ENCODE data around the gene FUT8.

FUT8 gene

DNA sequence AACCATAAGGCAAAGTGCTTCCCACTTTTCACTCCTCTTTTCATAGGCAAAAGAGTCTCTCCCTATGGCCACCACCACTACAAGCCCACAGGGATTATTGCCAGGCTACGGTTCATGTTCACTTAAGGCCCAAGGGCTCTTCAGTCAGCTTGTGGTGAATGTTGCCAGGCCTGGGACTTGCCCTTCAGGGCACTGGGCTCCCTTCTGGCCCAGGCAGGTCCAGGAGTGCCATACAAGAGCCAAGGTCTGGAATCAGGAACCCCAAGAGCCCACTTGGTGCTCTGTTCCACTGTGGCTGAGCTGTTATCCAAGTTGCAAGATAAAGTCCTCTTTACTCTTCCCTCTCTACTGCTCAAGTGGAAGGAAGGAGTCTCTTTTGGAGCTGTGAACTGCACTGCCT lies 307.6 kb downstream of the FUT8 start:
- DNase-seq, result no peak

DNA sequence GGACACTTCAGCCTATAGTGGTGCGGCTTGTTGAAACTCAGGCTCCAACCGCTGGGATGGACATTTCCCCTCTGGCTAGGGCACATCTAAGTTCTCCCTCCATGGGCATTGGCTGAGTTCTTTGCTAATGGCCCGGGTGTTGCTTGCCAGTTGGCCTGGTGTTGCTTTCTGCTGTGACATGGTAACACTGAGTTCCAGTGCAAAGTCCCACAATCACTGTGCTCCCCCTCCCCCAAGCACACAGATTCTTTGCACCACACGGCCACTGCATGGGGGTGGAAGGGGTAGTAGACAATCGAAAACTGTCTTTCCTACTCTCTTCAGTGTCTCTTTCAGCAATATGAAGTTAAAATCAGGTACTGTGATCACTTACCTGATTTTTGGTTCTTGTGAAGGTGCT lies 308.2 kb downstream of the FUT8 start:
- no peak for DNase-seq

DNA sequence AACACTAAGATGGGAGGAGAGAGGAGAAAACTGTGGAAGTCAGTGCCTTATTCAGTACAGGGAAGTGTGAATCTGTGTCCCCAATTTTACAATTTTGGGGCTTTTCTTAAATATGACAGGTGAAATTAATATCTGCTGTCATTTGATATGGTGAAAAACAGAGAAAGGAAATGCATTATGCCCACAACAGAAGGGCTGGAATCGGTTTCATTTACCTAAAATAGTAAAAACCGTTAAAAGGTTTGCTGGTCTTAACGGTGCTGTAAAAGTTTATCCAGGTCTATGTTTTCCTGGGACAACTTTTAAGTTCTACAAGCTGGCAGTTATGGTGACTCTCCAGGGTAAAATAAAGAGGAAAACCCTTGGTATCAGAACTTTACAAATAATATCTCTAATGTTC lies 310.8 kb downstream of the FUT8 start:
- no peak for DNase-seq

DNA sequence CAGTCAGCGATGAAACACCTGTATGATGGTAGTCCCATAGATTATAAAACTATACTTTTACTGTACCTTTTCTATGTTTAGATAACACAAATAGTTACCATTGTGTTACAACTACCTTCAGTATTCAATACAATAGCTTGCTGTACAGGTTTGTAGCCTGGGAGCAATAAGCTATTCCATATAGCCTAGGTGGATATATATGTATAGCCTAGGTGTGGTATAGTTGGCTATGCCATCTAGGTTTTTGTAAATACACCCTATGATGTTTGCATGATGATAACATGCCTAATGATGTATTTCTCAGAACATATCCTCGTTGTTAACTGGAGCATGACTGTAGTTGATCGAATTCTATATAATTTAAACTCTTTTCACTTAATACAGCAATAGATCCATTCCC lies 316.1 kb downstream of the FUT8 start:
- no peak for DNase-seq

DNA sequence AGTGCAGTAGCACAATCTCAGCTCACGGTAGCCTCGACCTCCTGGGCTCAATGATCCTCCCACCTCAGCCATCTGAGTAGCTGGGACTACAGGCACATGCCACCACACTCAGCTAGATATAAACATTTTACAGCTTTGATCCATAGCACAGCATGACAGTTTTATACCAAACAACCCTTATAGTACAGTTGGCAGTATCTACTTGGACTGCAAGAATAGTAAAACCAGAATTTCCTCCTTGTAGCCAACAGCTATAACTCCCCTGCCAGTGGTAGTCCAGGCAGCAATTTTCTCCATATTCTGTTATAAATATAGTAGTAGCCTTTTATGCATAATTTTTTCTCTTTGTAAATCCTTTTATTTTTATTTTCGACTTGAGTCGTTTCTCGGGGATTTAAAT lies 317.0 kb downstream of the FUT8 start:
- no peak for DNase-seq

DNA sequence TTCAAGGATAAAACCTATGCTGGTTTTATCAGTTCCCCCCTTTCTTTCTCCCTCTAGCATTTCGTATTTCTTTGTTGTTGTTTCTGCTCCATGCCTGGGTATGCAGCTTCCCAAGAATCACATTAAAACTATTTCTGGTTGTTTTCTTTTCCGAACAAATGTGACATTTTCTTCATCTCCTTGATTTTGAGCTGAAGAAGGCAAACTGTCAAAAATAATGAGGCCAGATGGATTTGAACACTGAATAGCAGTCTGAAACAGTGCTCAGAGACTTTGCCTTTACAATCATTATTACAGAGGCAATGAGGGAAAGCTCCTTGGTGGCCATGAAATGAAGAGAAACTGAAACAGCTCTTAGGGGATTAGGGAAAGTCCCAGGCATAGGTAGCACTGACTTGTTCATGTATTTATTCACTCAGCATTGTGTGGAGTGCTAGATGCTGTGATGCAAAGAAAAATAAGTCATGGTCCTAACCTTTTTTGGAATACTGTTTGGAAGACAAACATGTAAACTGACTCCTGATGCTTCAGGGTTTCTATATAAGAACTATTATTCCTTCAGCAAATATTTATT lies 319.5 kb downstream of the FUT8 start:
- no peak for DNase-seq

DNA sequence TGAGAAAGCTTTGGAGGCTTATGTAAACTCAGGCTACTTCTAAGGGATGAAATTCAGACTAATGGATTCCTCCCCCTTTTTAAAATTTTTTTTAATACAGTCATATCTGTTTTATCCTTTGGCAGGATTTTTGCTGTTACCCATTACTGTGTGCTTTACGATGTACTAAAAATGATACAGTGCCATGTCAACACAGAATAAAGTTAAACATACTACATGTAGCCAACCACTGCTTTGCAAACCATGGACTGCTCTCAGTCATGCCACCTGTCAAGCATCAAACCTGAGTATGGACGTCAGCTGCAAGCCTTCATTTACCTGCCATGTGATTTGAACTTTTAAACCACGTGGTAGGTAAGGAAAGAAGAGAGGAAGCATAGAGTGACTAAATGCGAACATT lies 325.8 kb downstream of the FUT8 start:
- DNase-seq, result no peak

DNA sequence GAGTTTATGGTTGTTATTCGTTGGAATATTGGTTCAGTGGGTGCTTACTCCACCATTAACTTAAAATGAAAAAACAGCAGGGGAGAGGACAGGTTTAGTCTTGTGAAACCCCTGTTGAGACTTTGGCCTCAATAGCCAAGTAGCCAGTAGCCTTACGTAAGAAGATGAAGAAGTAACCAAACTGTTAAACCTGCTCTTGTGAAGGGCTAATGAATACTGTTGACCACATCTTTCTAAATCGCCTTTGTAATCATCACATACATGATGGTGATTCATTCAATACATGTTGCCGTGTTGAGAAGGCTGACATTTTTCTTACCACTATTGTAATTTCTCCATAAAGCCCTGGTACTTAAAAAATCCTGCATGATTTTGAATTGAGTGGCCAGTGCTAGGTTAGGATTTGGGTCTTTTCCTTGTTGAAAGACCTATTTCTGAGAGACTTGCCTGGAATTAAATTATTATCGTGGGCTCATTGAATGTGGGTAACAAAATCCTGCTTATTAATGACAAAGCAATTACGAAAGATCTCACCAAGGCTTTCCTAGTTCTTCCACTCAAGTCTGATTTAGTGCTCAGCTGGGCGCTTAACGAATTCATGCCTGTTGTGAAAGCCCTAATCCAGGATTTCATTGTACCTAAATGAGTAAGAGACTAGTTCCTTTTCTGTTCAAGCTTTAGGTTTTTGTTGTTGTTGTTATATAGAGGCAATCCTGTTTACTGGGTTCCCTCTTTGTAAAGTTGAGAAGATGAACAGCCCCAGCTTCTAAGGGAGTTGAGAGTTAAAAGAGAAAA lies 333.1 kb downstream of the FUT8 start:
- DNase-seq, result no peak

DNA sequence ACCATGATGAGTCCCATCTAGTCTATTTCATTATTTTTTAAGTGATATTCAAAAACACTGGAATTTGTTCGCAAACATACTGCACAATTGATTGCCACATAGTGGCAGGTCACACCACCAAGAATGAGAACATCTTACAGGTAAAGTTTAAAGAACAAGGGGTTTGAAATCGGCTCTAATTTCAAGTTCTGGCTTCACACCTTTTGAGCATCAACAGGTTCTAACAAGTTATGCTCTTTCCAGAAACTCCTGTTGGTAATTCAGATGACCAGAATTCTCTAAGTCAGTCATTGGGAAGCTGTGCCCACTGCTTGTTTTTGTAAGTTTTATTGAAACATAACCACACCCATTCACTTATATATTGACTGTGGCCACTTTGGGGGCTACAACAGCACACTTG lies 336.3 kb downstream of the FUT8 start:
- DNase-seq, result no peak

DNA sequence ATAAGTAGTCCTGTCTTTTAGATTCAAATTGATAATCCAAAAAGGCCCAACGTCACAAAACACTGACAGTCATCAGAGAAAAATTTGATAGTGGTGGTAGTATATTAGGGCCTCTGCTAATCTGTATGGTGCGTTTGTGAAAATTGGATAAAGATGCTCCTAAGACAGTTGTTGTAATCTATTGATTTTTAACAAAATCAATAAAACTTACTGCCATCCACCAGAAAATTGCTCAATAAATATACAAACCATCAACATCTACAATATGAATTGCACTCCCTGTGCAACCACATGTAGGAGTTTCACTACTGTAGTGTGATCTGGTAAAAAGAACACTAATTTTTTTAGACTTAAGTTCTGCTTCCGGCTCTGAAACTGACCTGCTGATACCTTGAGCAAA lies 336.8 kb downstream of the FUT8 start:
- no peak for DNase-seq

DNA sequence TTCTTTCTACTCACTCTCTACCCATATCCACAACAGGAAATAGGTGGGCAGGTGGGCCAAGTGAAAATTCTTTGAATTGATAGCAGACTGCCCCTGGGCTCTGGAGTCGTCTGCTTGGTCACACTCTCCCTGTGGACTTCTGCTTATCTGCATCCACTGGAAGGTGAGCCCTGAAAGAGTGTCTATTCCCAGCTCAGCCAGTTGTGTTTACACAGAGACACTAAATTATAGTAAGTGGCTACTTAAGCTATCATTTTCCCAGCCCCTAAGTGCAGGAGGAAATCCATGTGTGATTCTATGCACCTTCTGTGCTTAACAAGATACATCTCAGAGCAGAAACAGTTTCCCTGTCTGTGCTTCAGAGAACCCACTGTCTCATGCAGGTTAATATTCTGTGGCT lies 338.4 kb downstream of the FUT8 start:
- no peak for DNase-seq

DNA sequence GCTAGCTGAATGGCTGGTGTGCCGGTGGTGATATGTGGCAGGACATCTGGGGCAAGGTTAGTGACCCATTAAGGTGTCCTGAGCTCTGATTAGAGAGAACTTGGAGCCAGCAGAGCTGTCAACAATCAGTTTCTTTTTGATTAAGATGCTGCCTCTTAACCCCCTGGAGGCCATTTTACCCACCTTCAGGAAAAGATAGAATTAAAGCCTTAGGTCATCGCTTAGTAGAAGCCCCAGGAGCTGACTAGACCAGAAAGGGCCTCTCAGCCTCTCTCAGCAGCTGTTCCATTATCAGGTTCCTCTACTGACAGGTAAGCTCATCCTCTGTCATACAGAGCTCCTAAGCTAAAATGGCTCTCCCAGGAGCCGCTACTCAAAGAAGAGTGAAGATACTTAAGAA lies 339.0 kb downstream of the FUT8 start:
- DNase-seq, result no peak

DNA sequence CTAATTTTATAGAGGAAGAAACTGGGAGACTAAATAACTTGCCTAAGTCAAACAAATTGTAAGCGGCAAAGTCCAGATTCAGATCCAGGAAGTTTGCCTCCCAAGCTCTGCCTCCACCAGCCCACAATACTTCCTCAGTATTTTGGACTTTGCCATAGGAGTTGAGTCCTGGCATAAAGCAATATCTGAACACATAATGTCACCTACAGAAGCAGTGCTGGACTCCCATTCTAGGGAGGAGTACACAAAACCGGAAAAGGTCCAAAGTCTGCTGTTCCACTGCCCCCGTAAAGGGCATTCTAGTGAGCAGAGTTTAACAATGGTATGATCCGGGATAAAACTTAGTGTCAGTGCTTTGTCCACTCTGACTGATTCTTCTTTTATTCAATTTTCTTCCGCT lies 340.5 kb downstream of the FUT8 start:
- DNase-seq, result no peak

DNA sequence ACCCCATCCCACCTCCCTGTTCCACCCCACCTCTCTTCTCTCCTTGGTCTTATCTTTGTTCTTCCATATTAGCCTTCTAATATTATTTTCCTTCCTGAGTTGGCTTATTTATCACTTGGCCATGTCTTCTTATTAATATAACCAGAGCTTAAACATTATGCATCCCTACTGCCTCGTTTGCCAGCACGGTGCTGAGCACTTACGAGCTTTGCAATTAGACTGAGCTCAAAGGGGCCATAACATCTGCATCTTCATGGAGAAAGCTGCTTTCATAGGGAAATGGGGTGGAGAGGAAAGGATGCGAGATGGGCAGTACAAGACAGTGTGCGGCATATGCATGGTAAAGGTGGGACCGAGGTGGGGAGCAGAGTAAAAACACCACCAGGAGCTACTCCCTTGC lies 342.8 kb downstream of the FUT8 start:
- DNase-seq, result no peak

DNA sequence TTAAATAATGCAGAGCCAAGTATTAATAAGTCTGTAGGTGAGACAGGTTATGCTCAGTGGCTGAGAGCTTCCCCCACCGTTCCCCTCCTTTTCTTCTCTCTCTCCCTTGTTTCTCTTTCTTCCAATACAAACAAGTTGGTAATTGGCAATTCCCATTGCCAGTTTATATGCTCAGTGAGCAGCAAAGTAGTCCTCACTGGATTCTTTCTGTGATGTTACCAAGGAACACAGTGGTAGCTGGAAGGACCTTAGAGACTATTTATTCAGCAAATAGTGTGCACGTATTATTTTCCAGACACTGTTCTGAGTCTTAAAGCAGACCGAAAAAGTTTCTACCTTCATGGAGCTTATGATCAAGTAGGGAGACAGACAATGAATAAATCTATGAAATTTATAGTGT lies 344.4 kb downstream of the FUT8 start:
- DNase-seq, result no peak

DNA sequence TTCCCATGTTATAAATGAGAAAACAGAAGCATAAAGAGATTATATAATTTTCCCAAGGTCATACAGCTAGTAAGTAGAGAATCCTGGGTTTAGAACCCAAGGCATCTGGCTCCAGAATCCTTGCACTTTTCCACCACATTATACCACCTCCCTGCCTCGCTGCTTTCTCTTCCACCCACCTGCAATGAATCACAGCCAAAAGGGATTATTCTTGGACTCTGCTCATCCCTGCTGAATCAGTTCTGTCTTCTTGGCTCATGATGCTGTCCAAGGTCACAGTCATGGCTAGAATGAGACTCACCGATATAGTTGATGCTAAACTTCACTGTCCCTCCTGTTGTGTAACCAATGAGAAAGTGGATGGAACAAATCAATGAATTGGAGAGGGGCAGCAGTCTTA lies 356.6 kb downstream of the FUT8 start:
- no peak for DNase-seq

DNA sequence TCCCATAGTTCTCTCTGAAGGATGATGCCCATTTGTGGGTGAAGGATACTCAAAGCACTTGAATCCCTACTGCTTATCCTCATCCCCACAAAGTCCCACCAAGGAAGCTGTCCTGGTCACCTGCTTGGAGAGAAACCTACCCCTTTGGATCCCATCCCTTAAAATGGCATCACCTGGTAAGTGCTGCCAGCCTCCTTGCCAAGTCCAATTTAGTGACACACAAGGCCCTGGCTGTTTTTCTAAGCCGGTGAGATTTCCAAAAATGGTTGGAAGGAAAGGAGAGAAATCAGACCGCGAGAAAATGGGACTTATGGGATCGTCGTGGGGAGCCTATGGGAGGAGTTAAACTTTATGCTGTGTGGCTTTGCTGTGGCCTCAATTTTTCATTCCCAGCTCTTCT lies 358.2 kb downstream of the FUT8 start:
- no peak for DNase-seq

DNA sequence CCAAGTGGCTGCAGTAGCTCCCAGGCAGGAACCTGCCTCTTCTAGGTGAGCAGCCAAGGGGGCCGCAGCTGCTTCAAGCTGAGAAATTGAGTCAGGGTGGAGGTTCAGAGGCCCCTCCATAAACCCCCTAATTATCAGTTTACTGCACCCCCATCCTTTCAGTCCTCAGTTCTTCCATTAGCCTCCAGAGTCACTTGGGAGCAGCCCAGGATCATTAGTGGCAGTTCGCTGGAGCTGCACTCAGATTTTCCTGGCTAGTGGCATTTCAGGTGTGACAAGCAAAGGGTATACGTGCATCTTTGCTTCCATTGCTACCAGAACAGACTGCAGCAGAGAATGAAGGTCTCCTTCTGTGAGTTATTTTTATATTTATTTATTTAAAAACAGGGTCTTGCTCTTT lies 358.7 kb downstream of the FUT8 start:
- no peak for DNase-seq

DNA sequence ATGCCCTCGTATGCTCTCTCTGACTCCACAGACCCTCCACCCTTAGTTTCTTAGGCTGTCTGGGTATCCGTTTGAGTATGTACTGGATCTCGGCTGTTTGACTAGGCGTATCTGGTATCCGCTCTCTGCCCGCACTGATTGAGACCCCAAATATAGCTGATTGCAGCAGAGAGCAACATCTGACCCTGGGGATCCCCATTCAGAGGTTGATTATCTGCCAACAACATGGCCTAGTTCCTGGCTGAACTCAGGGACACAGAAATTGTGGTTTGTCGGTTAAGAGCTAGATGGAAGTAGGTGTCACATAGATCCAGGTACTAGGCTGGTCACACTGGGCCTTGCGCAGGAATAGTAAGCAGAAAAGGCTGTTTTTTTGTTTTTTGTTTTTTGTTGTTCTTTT lies 359.9 kb downstream of the FUT8 start:
- no peak for DNase-seq

DNA sequence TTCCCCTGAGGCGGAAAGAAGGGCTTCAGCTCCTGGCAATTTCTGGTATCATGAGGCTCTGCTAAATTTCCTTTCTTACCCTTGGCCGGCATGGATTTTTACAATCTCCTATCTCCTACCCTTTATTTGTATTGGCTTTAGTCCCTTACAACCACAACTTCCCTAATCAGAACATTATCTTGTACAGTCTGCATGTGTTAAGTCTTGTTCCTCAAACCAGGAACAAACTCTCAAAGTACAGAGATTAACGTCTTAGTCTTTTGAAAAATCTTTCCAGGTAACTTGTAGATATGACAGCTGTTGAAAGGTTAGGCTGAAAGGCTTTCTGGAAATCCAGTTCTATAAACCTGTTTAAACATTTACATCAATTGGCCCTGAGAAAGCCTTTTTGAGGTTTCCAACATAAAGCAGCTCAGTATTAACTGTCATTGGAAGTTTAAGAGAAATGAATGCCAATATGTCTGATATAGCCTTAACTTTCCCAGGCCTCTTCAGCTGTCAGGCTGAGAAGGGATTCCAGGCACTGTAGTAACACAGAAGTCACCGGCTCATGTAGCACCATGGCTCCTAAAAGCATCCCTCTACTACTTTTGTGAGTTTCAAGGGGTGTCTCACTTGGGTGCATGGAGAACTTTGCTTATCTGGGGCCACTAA lies 360.5 kb downstream of the FUT8 start:
- no peak for DNase-seq

DNA sequence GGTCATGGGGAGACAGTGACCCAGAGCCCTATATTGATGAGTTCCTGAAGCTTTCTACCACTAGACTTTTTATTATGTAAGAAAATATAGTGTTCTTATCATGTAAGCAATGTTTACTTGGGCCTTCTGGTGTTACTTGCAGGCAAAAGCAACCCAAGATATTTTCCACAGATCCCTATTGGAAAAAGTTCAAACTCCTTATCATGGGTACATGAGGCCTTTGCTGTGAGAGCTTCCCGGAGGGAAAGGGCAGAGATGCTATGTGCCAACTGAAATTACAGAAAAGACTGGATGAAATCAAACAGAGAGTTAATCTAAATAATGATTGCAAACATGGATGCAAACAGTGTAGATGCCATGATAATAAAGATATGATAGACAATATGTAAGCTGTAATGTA lies 361.5 kb downstream of the FUT8 start:
- DNase-seq, result no peak

DNA sequence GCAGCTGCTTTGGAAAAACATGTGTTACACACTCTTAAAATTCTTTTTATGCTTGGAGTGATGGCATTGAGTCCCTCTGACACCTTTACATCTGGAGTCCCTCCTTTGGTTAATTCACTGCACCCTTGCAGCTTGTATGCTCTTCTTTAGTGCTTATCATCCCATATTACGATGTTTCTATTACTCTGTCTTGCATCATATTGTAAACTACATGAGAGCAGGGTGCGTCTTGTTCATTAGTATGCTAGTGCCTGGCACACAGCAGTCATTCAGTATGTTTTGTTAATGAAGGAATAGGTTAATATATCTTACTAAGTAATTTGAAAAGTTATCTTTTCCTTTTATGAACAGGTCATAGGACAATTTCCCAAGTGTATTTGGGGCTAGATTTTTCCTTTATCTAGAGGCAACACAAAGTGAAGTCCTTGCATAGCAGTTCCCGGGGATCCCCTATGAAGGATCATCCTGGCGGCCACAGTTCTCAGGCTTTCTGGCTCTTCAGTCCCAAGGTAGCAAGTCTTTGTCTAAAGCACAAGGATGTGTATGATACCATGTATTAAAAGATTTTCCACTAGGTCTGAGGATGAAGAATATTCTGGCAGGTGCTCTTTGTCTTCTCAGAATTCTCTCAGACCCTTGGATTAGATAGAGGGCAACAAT lies 363.8 kb downstream of the FUT8 start:
- no peak for DNase-seq

DNA sequence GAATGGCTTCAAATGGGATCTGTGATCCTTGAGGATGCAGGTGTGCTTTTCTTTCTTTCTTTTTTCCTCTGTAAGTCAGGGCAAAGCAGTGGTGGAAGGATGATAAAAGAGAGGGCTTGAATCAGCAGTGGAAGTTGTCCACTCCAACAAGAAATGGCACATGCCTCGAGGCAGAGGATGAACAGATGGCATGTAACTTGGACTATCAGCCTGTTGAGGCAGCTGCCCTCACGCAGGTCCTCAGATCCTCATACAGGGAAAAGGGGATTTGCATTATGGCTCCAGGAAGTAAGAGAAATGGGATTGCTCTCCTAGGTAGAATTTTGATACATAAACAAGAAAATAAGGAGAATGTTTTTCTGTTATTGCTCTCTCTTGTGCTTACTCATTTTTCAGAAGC lies 368.0 kb downstream of the FUT8 start:
- no peak for DNase-seq

DNA sequence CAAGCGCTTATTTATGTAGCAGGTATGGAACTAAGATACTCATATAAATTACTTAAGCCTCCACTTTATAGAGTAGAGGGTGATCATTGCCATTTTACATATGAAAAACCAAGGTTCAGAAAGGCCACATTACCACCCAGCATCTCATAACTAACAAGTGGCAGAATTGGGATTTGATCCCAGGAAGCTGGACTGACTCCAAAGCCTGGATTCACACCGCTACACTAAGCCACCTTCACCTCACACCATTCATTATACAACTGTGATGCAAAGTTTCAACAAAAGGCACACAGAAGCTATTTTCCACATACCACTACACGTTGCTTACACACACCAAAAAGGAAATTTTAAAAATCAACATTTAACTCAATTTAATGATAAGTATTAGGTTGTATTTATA lies 370.6 kb downstream of the FUT8 start:
- no peak for DNase-seq
